ENCODE measurements around the gene STUB1.

STUB1 gene

GRCh38 chr16:695355-696089, 15.3 kb downstream of the STUB1 start:
- H3K4me1 ChIP-seq: peaks cover 11% of the 10 kb centered on the region
- H2AFZ ChIP-seq: peak overlapping the region; percentile 40
- no peaks in the 10 kb centered on the region for H3K36me3 ChIP-seq (ENCODE audit: control insufficient read depth, insufficient read depth, low read length)
- peak overlapping the region; percentile 78 for H3K4me2 ChIP-seq (ENCODE audit: low read length)
- H3K27ac ChIP-seq: peak overlapping the region; percentile 95
- H3K9ac ChIP-seq: no peak overlapping the region
- H3K4me3 ChIP-seq (ENCODE audit: low read depth, low read length): peak overlapping the region; percentile 65
- no peaks in the 10 kb centered on the region for H3K27me3 ChIP-seq (ENCODE audit: control insufficient read depth, insufficient read depth, low read length)
- H3K79me2 ChIP-seq: peaks cover 3% of the 10 kb centered on the region
- TF ChIP-seq CTCF (IDR thresholded peaks at IDR 0.05): no peak
- no peaks in the 10 kb centered on the region for H3K9me3 ChIP-seq (ENCODE audit: control insufficient read depth, low read length)

- no peak for TF ChIP-seq CTCF (IDR thresholded peaks at IDR 0.05)
- Histone ChIP-seq H3K79me2 (peaks cover 27% of the 10 kb centered on the region), H2AFZ (no peak overlapping the region), H3K4me3 (ENCODE audit: low read depth, low read length) (no peak overlapping the region), H3K4me2 (ENCODE audit: low read length) (no peak overlapping the region), H3K9ac (no peak overlapping the region), H3K36me3 (ENCODE audit: control insufficient read depth, insufficient read depth, low read length) (no peaks in the 10 kb centered on the region), H3K9me3 (ENCODE audit: control insufficient read depth, low read length) (no peaks in the 10 kb centered on the region), H3K4me1 (no peaks in the 10 kb centered on the region), H3K27ac (no peak overlapping the region), H3K27me3 (ENCODE audit: control insufficient read depth, insufficient read depth, low read length) (peaks cover 5% of the 10 kb centered on the region)
Observed at GRCh38 chr16:698911-699671, 18.9 kb downstream of the STUB1 start.

GRCh38 chr16:700684-701584, 20.7 kb downstream of the STUB1 start:
- Histone ChIP-seq H3K79me2 (peaks cover 31% of the 10 kb centered on the region), H3K9me3 (ENCODE audit: control insufficient read depth, low read length) (no peaks in the 10 kb centered on the region), H3K27me3 (ENCODE audit: control insufficient read depth, insufficient read depth, low read length) (peaks cover 10% of the 10 kb centered on the region), H3K9ac (no peak overlapping the region), H3K27ac (no peak overlapping the region), H3K4me1 (no peaks in the 10 kb centered on the region), H3K4me3 (ENCODE audit: low read depth, low read length) (no peak overlapping the region), H3K36me3 (ENCODE audit: control insufficient read depth, insufficient read depth, low read length) (no peaks in the 10 kb centered on the region), H2AFZ (no peak overlapping the region), H3K4me2 (ENCODE audit: low read length) (no peak overlapping the region)
- no peak for TF ChIP-seq CTCF (IDR thresholded peaks at IDR 0.05)

GRCh38 chr16:702341-702740, 22.1 kb downstream of the STUB1 start:
- Histone ChIP-seq H2AFZ (no peak overlapping the region), H3K27ac (no peak overlapping the region), H3K9ac (no peak overlapping the region), H3K36me3 (ENCODE audit: control insufficient read depth, insufficient read depth, low read length) (no peaks in the 10 kb centered on the region), H3K79me2 (peaks cover 31% of the 10 kb centered on the region), H3K4me1 (no peaks in the 10 kb centered on the region), H3K27me3 (ENCODE audit: control insufficient read depth, insufficient read depth, low read length) (peaks cover 10% of the 10 kb centered on the region), H3K9me3 (ENCODE audit: control insufficient read depth, low read length) (no peaks in the 10 kb centered on the region), H3K4me2 (ENCODE audit: low read length) (no peak overlapping the region), H3K4me3 (ENCODE audit: low read depth, low read length) (no peak overlapping the region)
- no peak for TF ChIP-seq CTCF (IDR thresholded peaks at IDR 0.05)
